ENCODE data around the gene PILRA. TPM values are rescaled to one million over a fixed set of nuclear protein-coding genes. Genes with fewer than 3 reads are reported as not detected.

PILRA gene
- total and polyA plus RNA-seq, 10 of the 15 experiments (the other 5 are each of a cell fraction or from before 2014, with no cell fraction given) = 6.6 to 43.3 (median 11.5) TPM

GRCh38 chr7:100428199-100428966 lies 55.1 kb downstream of the PILRA start, which contains the start of gene ZCWPW1 (continued):
- TF ChIP-seq ESRRA (IDR thresholded peaks at IDR 0.05; ENCODE audit: low read length) = no peak
- no peak for TF ChIP-seq JUND (IDR thresholded peaks at IDR 0.05; ENCODE audit: low read depth, low read length)
- TF ChIP-seq ZNF217 (IDR thresholded peaks at IDR 0.05) = no peak
- 0 out of 2 replicates have a peak, but pooled peaks have one; percentile 12 for TF ChIP-seq MEF2A (IDR thresholded peaks at IDR 0.05; ENCODE audit: insufficient read depth, low read depth, low read length)
- TF ChIP-seq POU2F2 (IDR thresholded peaks at IDR 0.05; ENCODE audit: borderline replicate concordance, low read depth, low read length) = peak; percentile 91; the same call in 2 of the 3 replicates
- peak; percentile 98 for TF ChIP-seq CBFB (IDR thresholded peaks at IDR 0.05; ENCODE audit: low read depth)
- TF ChIP-seq CREM (IDR thresholded peaks at IDR 0.05; ENCODE audit: low read depth) = peak; percentile 72
- TF ChIP-seq CHD1 (IDR thresholded peaks at IDR 0.05; ENCODE audit: low read depth, low read length) = peak; percentile 79; the same call in 1 of the 2 replicates
- TF ChIP-seq SP1 (IDR thresholded peaks at IDR 0.05; ENCODE audit: low read depth, low read length) = peak; percentile 79
- TF ChIP-seq, protein P1, sequence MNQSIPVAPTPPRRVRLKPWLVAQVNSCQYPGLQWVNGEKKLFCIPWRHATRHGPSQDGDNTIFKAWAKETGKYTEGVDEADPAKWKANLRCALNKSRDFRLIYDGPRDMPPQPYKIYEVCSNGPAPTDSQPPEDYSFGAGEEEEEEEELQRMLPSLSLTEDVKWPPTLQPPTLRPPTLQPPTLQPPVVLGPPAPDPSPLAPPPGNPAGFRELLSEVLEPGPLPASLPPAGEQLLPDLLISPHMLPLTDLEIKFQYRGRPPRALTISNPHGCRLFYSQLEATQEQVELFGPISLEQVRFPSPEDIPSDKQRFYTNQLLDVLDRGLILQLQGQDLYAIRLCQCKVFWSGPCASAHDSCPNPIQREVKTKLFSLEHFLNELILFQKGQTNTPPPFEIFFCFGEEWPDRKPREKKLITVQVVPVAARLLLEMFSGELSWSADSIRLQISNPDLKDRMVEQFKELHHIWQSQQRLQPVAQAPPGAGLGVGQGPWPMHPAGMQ (IDR thresholded peaks at IDR 0.05; ENCODE audit: borderline replicate concordance) = peak; percentile 91
- TF ChIP-seq POLR2A (IDR thresholded peaks at IDR 0.05; ENCODE audit: low read depth, low read length) = peak; percentile 95
- no peak for TF ChIP-seq NFXL1 (IDR thresholded peaks at IDR 0.05; ENCODE audit: borderline replicate concordance)
- no peak; the same call in 1 of the 2 replicates for TF ChIP-seq RFX5 (IDR thresholded peaks at IDR 0.05; ENCODE audit: low read depth, low read length)
- TF ChIP-seq TCF7 (IDR thresholded peaks at IDR 0.05; ENCODE audit: borderline replicate concordance) = peak; percentile 40; the same call in 1 of the 2 replicates
- no peak for TF ChIP-seq MTA3 (IDR thresholded peaks at IDR 0.05; ENCODE audit: borderline replicate concordance, low read length)
- no peak for TF ChIP-seq RUNX3 (IDR thresholded peaks at IDR 0.05; ENCODE audit: low read length)
- TF ChIP-seq FOS (IDR thresholded peaks at IDR 0.05; ENCODE audit: borderline replicate concordance, extremely low read depth, insufficient read length) = no peak
- no peak for TF ChIP-seq PAX8 (IDR thresholded peaks at IDR 0.05)
- TF ChIP-seq, protein P2, sequence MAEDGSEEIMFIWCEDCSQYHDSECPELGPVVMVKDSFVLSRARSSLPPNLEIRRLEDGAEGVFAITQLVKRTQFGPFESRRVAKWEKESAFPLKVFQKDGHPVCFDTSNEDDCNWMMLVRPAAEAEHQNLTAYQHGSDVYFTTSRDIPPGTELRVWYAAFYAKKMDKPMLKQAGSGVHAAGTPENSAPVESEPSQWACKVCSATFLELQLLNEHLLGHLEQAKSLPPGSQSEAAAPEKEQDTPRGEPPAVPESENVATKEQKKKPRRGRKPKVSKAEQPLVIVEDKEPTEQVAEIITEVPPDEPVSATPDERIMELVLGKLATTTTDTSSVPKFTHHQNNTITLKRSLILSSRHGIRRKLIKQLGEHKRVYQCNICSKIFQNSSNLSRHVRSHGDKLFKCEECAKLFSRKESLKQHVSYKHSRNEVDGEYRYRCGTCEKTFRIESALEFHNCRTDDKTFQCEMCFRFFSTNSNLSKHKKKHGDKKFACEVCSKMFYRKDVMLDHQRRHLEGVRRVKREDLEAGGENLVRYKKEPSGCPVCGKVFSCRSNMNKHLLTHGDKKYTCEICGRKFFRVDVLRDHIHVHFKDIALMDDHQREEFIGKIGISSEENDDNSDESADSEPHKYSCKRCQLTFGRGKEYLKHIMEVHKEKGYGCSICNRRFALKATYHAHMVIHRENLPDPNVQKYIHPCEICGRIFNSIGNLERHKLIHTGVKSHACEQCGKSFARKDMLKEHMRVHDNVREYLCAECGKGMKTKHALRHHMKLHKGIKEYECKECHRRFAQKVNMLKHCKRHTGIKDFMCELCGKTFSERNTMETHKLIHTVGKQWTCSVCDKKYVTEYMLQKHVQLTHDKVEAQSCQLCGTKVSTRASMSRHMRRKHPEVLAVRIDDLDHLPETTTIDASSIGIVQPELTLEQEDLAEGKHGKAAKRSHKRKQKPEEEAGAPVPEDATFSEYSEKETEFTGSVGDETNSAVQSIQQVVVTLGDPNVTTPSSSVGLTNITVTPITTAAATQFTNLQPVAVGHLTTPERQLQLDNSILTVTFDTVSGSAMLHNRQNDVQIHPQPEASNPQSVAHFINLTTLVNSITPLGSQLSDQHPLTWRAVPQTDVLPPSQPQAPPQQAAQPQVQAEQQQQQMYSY (CRISPR knock-in tag; IDR thresholded peaks at IDR 0.05) = no peak
- peak; percentile 88; the same call in 1 of the 2 replicates for TF ChIP-seq ATF7 (IDR thresholded peaks at IDR 0.05; ENCODE audit: low read depth)
- no peak for TF ChIP-seq EZH2 (IDR thresholded peaks at IDR 0.05; ENCODE audit: borderline replicate concordance, control insufficient read depth, low read depth, low read length)
- 0 out of 2 replicates have a peak, but pooled peaks have one; percentile 13 for TF ChIP-seq CEBPZ (IDR thresholded peaks at IDR 0.05; ENCODE audit: low read depth, low read length)
